Mesendoderm (in vitro differentiated cells): ENCODE measurements around the gene NELL2.

Experiments used
- DNase-seq: peaks from one replicate; pipeline ENCODE4 v3.0.0; 2013
- H2AK5ac ChIP-seq: 2 replicates; pipeline ENCODE4 v1.6.1; 2013; ENCODE audit warnings: low read length, inconsistent platforms
- H2BK120ac ChIP-seq: 2 replicates; pipeline ENCODE4 v1.6.1; 2013; ENCODE audit warnings: low read depth, mild to moderate bottlenecking, low read length, moderate library complexity, mixed read lengths
- H2BK15ac ChIP-seq: replicated peaks from 2 replicates; pipeline ENCODE4 v1.6.1; 2013; ENCODE audit warnings: low read depth, mild to moderate bottlenecking, moderate library complexity
- H2BK5ac ChIP-seq: 2 replicates; pipeline ENCODE4 v1.6.1; 2013; ENCODE audit warnings: low read length, inconsistent platforms
- H3K18ac ChIP-seq: 2 replicates; pipeline ENCODE4 v1.6.1; 2013; ENCODE audit warnings: mild to moderate bottlenecking, low read length, mixed read lengths
- H3K23ac ChIP-seq: one replicate; pipeline ENCODE4 v1.6.1; 2013; ENCODE audit warnings: low read length
- H3K27ac ChIP-seq: 2 replicates; pipeline ENCODE4 v1.5.1; 2013; ENCODE audit warnings: low read depth, mild to moderate bottlenecking, inconsistent platforms, low read length, moderate library complexity
- H3K27me3 ChIP-seq: 2 replicates; pipeline ENCODE4 v1.6.1; 2013; ENCODE audit warnings: low read length, control low read depth, mild to moderate bottlenecking, inconsistent platforms; ENCODE audit not compliant: insufficient read depth, poor library complexity
- H3K36me3 ChIP-seq: 2 replicates; pipeline ENCODE4 v1.6.1; 2013; ENCODE audit warnings: low read length, inconsistent platforms; ENCODE audit not compliant: control insufficient read depth, insufficient read depth
- H3K4ac ChIP-seq: one replicate; pipeline ENCODE4 v1.6.1; 2013; ENCODE audit warnings: low read depth, mild to moderate bottlenecking, low read length, moderate library complexity
- H3K4me1 ChIP-seq: 2 replicates; pipeline ENCODE4 v1.6.1; 2013; ENCODE audit warnings: low read depth, low read length, inconsistent platforms; ENCODE audit not compliant: control insufficient read depth
- H3K4me2 ChIP-seq: 2 replicates; pipeline ENCODE4 v1.6.1; 2013; ENCODE audit warnings: low read length
- H3K4me3 ChIP-seq: 2 replicates; pipeline ENCODE4 v1.5.1; 2013; ENCODE audit warnings: mild to moderate bottlenecking, low read length
- H3K56ac ChIP-seq: one replicate; pipeline ENCODE4 v1.6.1; 2013; ENCODE audit warnings: low read length
- H3K79me1 ChIP-seq: 2 replicates; pipeline ENCODE4 v1.6.1; 2013; ENCODE audit warnings: low read length, inconsistent platforms
- H3K79me2 ChIP-seq: 2 replicates; pipeline ENCODE4 v1.6.1; 2013; ENCODE audit warnings: mild to moderate bottlenecking, low read length; ENCODE audit not compliant: control insufficient read depth, insufficient read depth
- H3K9ac ChIP-seq: 2 replicates; pipeline ENCODE4 v1.6.1; 2013; ENCODE audit warnings: low read length, inconsistent platforms
- H4K5ac ChIP-seq: one replicate; pipeline ENCODE4 v1.6.1; 2013; ENCODE audit warnings: low read length
- H4K8ac ChIP-seq: one replicate; pipeline ENCODE4 v1.6.1; 2013; ENCODE audit warnings: low read depth, mild to moderate bottlenecking, control low read depth, low read length, moderate library complexity
- WGBS: extraction: QIAGEN DNeasy Blood & Tissue Kit; methylation state at CpG from one replicate; pipeline ENCODE4 v1.1.7; 2013; ENCODE audit warnings: low lambda C conversion rate, missing lambda C conversion rate; ENCODE audit not compliant: insufficient coverage; ENCODE audit errors: extremely low coverage; 5-methylcytosine and 5-hydroxymethylcytosine counted together

Gene NELL2

GRCh38 chr12:44574586-44574985 lies 301.5 kb downstream of the NELL2 start:
- no peak overlapping the region for H3K27ac ChIP-seq
- no peak overlapping the region for H2AK5ac ChIP-seq
- H3K27me3 ChIP-seq, result no peaks in the 10 kb centered on the region
- H3K56ac ChIP-seq, result no peak overlapping the region
- no peak overlapping the region for H3K18ac ChIP-seq
- no peak overlapping the region for H3K4me3 ChIP-seq
- no peaks in the 10 kb centered on the region for H3K79me2 ChIP-seq
- no peak overlapping the region for H3K23ac ChIP-seq
- H4K5ac ChIP-seq, result no peak overlapping the region
- H2BK120ac ChIP-seq, result no peak overlapping the region
- H3K9ac ChIP-seq, result no peak overlapping the region
- no peaks in the 10 kb centered on the region for H3K79me1 ChIP-seq
- no peak overlapping the region for H3K4ac ChIP-seq
- H2BK15ac ChIP-seq, result no peak overlapping the region
- peaks cover 2% of the 10 kb centered on the region for H3K4me1 ChIP-seq
- H4K8ac ChIP-seq, result no peak overlapping the region
- no peak overlapping the region for H2BK5ac ChIP-seq
- no peak for DNase-seq
- H3K4me2 ChIP-seq, result no peak overlapping the region
- H3K36me3 ChIP-seq, result no peaks in the 10 kb centered on the region

- no peaks in the 10 kb centered on the region for H3K4me1 ChIP-seq
- H3K18ac ChIP-seq, result no peak overlapping the region
- no peak overlapping the region for H3K4me3 ChIP-seq
- no peak overlapping the region for H3K23ac ChIP-seq
- H2BK5ac ChIP-seq, result no peak overlapping the region
- H2AK5ac ChIP-seq, result no peak overlapping the region
- H4K8ac ChIP-seq, result no peak overlapping the region
- no peak overlapping the region for H3K9ac ChIP-seq
- H4K5ac ChIP-seq, result no peak overlapping the region
- no peak for DNase-seq
- no peak overlapping the region for H2BK120ac ChIP-seq
- no peak overlapping the region for H3K4ac ChIP-seq
- no peak overlapping the region for H3K4me2 ChIP-seq
- no CpG with 5 or more reads among the region's 3 CpGs for WGBS
- no peaks in the 10 kb centered on the region for H3K36me3 ChIP-seq
- H3K56ac ChIP-seq, result no peak overlapping the region
- H3K27me3 ChIP-seq, result no peaks in the 10 kb centered on the region
- H2BK15ac ChIP-seq, result no peak overlapping the region
- no peak overlapping the region for H3K27ac ChIP-seq
- no peaks in the 10 kb centered on the region for H3K79me1 ChIP-seq
- no peaks in the 10 kb centered on the region for H3K79me2 ChIP-seq
Measured at GRCh38 chr12:44573723-44574122, 302.4 kb downstream of the NELL2 start.

GRCh38 chr12:44571006-44571550 lies 305.0 kb downstream of the NELL2 start:
- Histone ChIP-seq H3K27ac (no peak overlapping the region), H2BK15ac (peak overlapping the region; percentile 36), H3K56ac (no peak overlapping the region), H3K79me2 (no peaks in the 10 kb centered on the region), H2AK5ac (no peak overlapping the region), H3K4me2 (no peak overlapping the region), H3K23ac (no peak overlapping the region), H3K36me3 (no peaks in the 10 kb centered on the region), H2BK5ac (no peak overlapping the region), H3K27me3 (no peaks in the 10 kb centered on the region), H4K8ac (no peak overlapping the region), H3K9ac (no peak overlapping the region), H3K4me3 (no peak overlapping the region), H3K18ac (no peak overlapping the region), H2BK120ac (no peak overlapping the region), H3K4me1 (no peaks in the 10 kb centered on the region), H3K79me1 (no peaks in the 10 kb centered on the region), H3K4ac (no peak overlapping the region), H4K5ac (no peak overlapping the region)
- peak; percentile 58 for DNase-seq
- WGBS, result no CpG with 5 or more reads among the region's 2 CpGs

GRCh38 chr12:44570036-44570583 lies 306.0 kb downstream of the NELL2 start:
- Histone ChIP-seq H2AK5ac (no peak overlapping the region), H3K9ac (no peak overlapping the region), H3K79me2 (no peaks in the 10 kb centered on the region), H3K4me3 (no peak overlapping the region), H3K4ac (no peak overlapping the region), H4K5ac (no peak overlapping the region), H3K23ac (no peak overlapping the region), H3K79me1 (no peaks in the 10 kb centered on the region), H3K27me3 (no peaks in the 10 kb centered on the region), H3K4me2 (no peak overlapping the region), H3K4me1 (no peaks in the 10 kb centered on the region), H3K27ac (no peak overlapping the region), H3K18ac (no peak overlapping the region), H2BK15ac (no peak overlapping the region), H3K36me3 (no peaks in the 10 kb centered on the region), H3K56ac (no peak overlapping the region), H2BK5ac (no peak overlapping the region), H2BK120ac (no peak overlapping the region), H4K8ac (no peak overlapping the region)
- no peak for DNase-seq
- no CpG with 5 or more reads among the region's 6 CpGs for WGBS

- Histone ChIP-seq H3K79me1 (no peaks in the 10 kb centered on the region), H3K4me3 (no peak overlapping the region), H4K8ac (no peak overlapping the region), H4K5ac (no peak overlapping the region), H3K27me3 (no peaks in the 10 kb centered on the region), H2AK5ac (no peak overlapping the region), H2BK120ac (no peak overlapping the region), H3K4me1 (no peaks in the 10 kb centered on the region), H3K4me2 (no peak overlapping the region), H3K4ac (no peak overlapping the region), H2BK5ac (no peak overlapping the region), H3K79me2 (no peaks in the 10 kb centered on the region), H3K23ac (no peak overlapping the region), H3K18ac (no peak overlapping the region), H2BK15ac (no peak overlapping the region), H3K36me3 (no peaks in the 10 kb centered on the region), H3K9ac (no peak overlapping the region), H3K27ac (no peak overlapping the region), H3K56ac (no peak overlapping the region)
- WGBS, result 100% methylated on average over 2 of the region's 5 CpGs
- no peak for DNase-seq
Measured at GRCh38 chr12:44565163-44565562, 311.0 kb downstream of the NELL2 start.

- H3K9ac ChIP-seq, result no peak overlapping the region
- no peak overlapping the region for H4K8ac ChIP-seq
- no peak overlapping the region for H3K27ac ChIP-seq
- H3K27me3 ChIP-seq, result no peaks in the 10 kb centered on the region
- H3K56ac ChIP-seq, result no peak overlapping the region
- no peak for DNase-seq
- no CpG with 5 or more reads among the region's 4 CpGs for WGBS
- no peaks in the 10 kb centered on the region for H3K79me2 ChIP-seq
- no peak overlapping the region for H2AK5ac ChIP-seq
- H3K36me3 ChIP-seq, result no peaks in the 10 kb centered on the region
- H3K18ac ChIP-seq, result no peak overlapping the region
- H2BK15ac ChIP-seq, result no peak overlapping the region
- H3K4me3 ChIP-seq, result no peak overlapping the region
- H3K4ac ChIP-seq, result no peak overlapping the region
- no peaks in the 10 kb centered on the region for H3K4me1 ChIP-seq
- no peaks in the 10 kb centered on the region for H3K79me1 ChIP-seq
- no peak overlapping the region for H2BK5ac ChIP-seq
- no peak overlapping the region for H3K4me2 ChIP-seq
- H3K23ac ChIP-seq, result no peak overlapping the region
- no peak overlapping the region for H2BK120ac ChIP-seq
- no peak overlapping the region for H4K5ac ChIP-seq
Measured at GRCh38 chr12:44563486-44563885, 312.6 kb downstream of the NELL2 start.
